GM12878 (cell line): ENCODE measurements around the gene WNK2. TPM values are rescaled to one million over a fixed set of nuclear protein-coding genes. Genes with fewer than 3 reads are reported as not detected.

Experiments
- ATAC-seq: fragments of 200-7000 bp; cut with Tn5 transposase; 3 replicates; pipeline ENCODE4 v1.9.1; 2020; ENCODE audit warnings: mild to moderate bottlenecking, moderate library complexity
- BruUV-seq: library from RNA; stranded (reverse); fragments of 400-500 nt; replicated peaks from 2 replicates; lab custom pipeline; 2021; lab: Mats Ljungman, UMichigan
- CTCF ChIA-PET: fragments of 300-600 bp; sonication (Branson Sonifier 250); formaldehyde crosslinking; extraction: SDS; loops from one replicate; lab custom pipeline; 2021; ENCODE audit warnings: inconsistent platforms; lab: Yijun Ruan, JAX
- POLR2A ChIA-PET: fragments of 350-600 bp; formaldehyde crosslinking; extraction: SDS; loops from one replicate; lab custom pipeline; 2021; ENCODE audit warnings: inconsistent platforms; lab: Charles Lee
- RAD21 ChIA-PET: fragments of 300-600 bp; sonication (Branson Sonifier 250); formaldehyde crosslinking; loops from one replicate; lab custom pipeline; 2023; ENCODE audit warnings: antibody characterized with exemption; ENCODE audit not compliant: unreplicated experiment; lab: Charles Lee
- SMC1A ChIA-PET: fragments of 300-600 bp; sonication (Branson Sonifier 250); formaldehyde crosslinking; loops from one replicate; lab custom pipeline; 2023; ENCODE audit not compliant: unreplicated experiment, uncharacterized antibody; lab: Charles Lee
- DNase-seq: peaks from one replicate; pipeline ENCODE4 v3.0.0-alpha.2; 2011; ENCODE audit warnings: low read depth, low spot score
- FAIRE-seq: peaks from 3 replicates; lab custom pipeline; 2011; peaks lifted over from hg19 to GRCh38; lab: Jason Lieb, UNC
- H2AFZ ChIP-seq: 2 replicates; pipeline ENCODE4 v1.6.0; 2011; ENCODE audit warnings: low read depth, low read length, control low read depth; ENCODE audit not compliant: control insufficient read depth
- H3K27ac ChIP-seq: 2 replicates; pipeline ENCODE4 v1.5.1; 2011; ENCODE audit warnings: control low read depth; ENCODE audit not compliant: control insufficient read depth, insufficient read depth
- H3K27me3 ChIP-seq, 2 experiments: replicated peaks in 1 of 2; 2 replicates each; pipeline versions ENCODE4 v1.6.0 to v1.6.1; 2011; ENCODE audit warnings: low read length in 1 of 2; ENCODE audit not compliant: control insufficient read depth in 2 of 2, insufficient read depth in 2 of 2
- H3K36me3 ChIP-seq, 2 experiments: 2 replicates each; pipeline ENCODE4 v1.5.1; 2011; ENCODE audit warnings: low read length in 1 of 2; ENCODE audit not compliant: control insufficient read depth in 2 of 2, insufficient read depth in 2 of 2
- H3K4me1 ChIP-seq: 2 replicates; pipeline ENCODE4 v1.6.1; 2011; ENCODE audit warnings: mild to moderate bottlenecking, low read length, moderate library complexity, mixed read lengths; ENCODE audit not compliant: control insufficient read depth, insufficient read depth
- H3K4me2 ChIP-seq: 2 replicates; pipeline ENCODE4 v1.6.0; 2011; ENCODE audit warnings: control low read depth; ENCODE audit not compliant: control insufficient read depth, insufficient read depth
- H3K4me3 ChIP-seq: fragments of 200-600 bp; sonication (generic); 2 replicates; pipeline ENCODE4 v1.5.1; 2016
- H3K79me2 ChIP-seq: 2 replicates; pipeline ENCODE4 v1.6.0; 2011; ENCODE audit warnings: low read length; ENCODE audit not compliant: control insufficient read depth, insufficient read depth
- H3K9ac ChIP-seq: 2 replicates; pipeline ENCODE4 v1.8.0; 2011; ENCODE audit warnings: low read length, control low read depth, mixed read lengths; ENCODE audit not compliant: control insufficient read depth, insufficient read depth
- H3K9me3 ChIP-seq: replicated peaks from 3 replicates; pipeline ENCODE4 v1.5.1; 2011; ENCODE audit warnings: mild to moderate bottlenecking, low read length; ENCODE audit not compliant: control insufficient read depth, insufficient read depth
- H4K20me1 ChIP-seq: 2 replicates; pipeline ENCODE4 v1.6.0; 2011; ENCODE audit not compliant: control insufficient read depth, insufficient read depth
- ASH2L ChIP-seq: fragments of 300-600, 200-600 bp; sonication (generic); IDR thresholded peaks from 2 replicates; pipeline ENCODE4 v1.6.1; 2017; ENCODE audit warnings: low read depth, mild to moderate bottlenecking, borderline replicate concordance
- CREB1 ChIP-seq: IDR thresholded peaks from 2 replicates; pipeline ENCODE4 v1.6.1; 2012; ENCODE audit warnings: low read depth, mild to moderate bottlenecking, inconsistent platforms
- E2F8 ChIP-seq: fragments of 450-650 bp; IDR thresholded peaks from 2 replicates; pipeline ENCODE4 v1.6.1; 2018; ENCODE audit warnings: mild to moderate bottlenecking, low read depth, moderate library complexity; ENCODE audit not compliant: partially characterized antibody
- JUNB ChIP-seq: IDR thresholded peaks from 2 replicates; pipeline ENCODE4 v1.6.1; 2016; ENCODE audit warnings: antibody characterized with exemption, mild to moderate bottlenecking
- KAT2A ChIP-seq: conservative IDR thresholded peaks from 2 replicates; pipeline ENCODE4 v1.6.1; 2011; ENCODE audit warnings: low read depth, low read length; ENCODE audit not compliant: control insufficient read depth
- NRF1 ChIP-seq: conservative IDR thresholded peaks from 2 replicates; pipeline ENCODE4 v1.6.1; 2011; ENCODE audit warnings: mild to moderate bottlenecking, low read depth, low read length, improper control_type of control experiment
- RBBP5 ChIP-seq: fragments of 200-600 bp; sonication (generic); conservative IDR thresholded peaks from 2 replicates; pipeline ENCODE4 v1.6.1; 2016
- SMC3 ChIP-seq: IDR thresholded peaks from 2 replicates; pipeline ENCODE4 v1.6.1; 2011; ENCODE audit warnings: low read length, improper control_type of control experiment, borderline replicate concordance
- TCF7 ChIP-seq: IDR thresholded peaks from 2 replicates; pipeline ENCODE4 v1.6.1; 2014; ENCODE audit warnings: antibody characterized with exemption, borderline replicate concordance
- ZBTB11 ChIP-seq: fragments of 450-650 bp; formaldehyde crosslinking; IDR thresholded peaks from 2 replicates; pipeline ENCODE4 v1.5.0; 2022; ENCODE audit warnings: mild to moderate bottlenecking, missing genetic modification characterization
- ZNF24 ChIP-seq: fragments of 450-650 bp; IDR thresholded peaks from 2 replicates; pipeline ENCODE4 v1.6.1; 2017; ENCODE audit warnings: antibody characterized with exemption, mild to moderate bottlenecking
- WGBS: methylation state at CpG from one replicate; pipeline ENCODE4 v1.1.6; 2016; ENCODE audit warnings: low lambda C conversion rate; ENCODE audit not compliant: insufficient replicate concordance, insufficient coverage; ENCODE audit errors: missing lambda C conversion rate; 5-methylcytosine and 5-hydroxymethylcytosine counted together
- in situ Hi-C: fragments of 300-500 bp; cut with MboI; formaldehyde crosslinking; loops from 9 replicates; pipeline ENCODE4 v1.14.3; 2018; ENCODE audit warnings: mixed read lengths
- intact Hi-C: fragments of 100-400 bp; cut with micrococcal nuclease; formaldehyde crosslinking; loops from one replicate; pipeline ENCODE4 v1.14.2; 2022; ENCODE audit not compliant: unreplicated experiment
- polyA plus RNA-seq, 11 experiments: library from polyadenylated mRNA; depleted of rRNA in 4 of 11; unstranded in 6 of 11; stranded (reverse) in 5 of 11; fragments of >200 nt; fragmentation: Nextera tagmentation in 4 of 11; fragmentation: Illumina TruSeq in 1 of 11; extraction: Ambion mirVana in 4 of 11; extraction: Trizol in 1 of 11; gene quantifications; 1 replicate in 1 of 11; 2 replicates in 10 of 11; pipeline versions ENCODE4 v1.2.1 to v1.2.3, GENCODE V29; 2011 to 2016; ENCODE audit warnings: inconsistent platforms in 2 of 11, missing spikeins in 2 of 11, low read depth in 1 of 11
- total RNA-seq, 4 experiments: library from RNA; depleted of rRNA in 3 of 4; stranded (reverse); fragments of >200 nt in 3 of 4; fragmentation: Illumina TruSeq in 1 of 4; extraction: Trizol in 1 of 4; gene quantifications; 2 replicates each; pipeline versions ENCODE4 v1.2.1 to v1.2.3, GENCODE V29; 2013 to 2021

Gene WNK2
- total and polyA plus RNA-seq, 10 of the 15 experiments (the other 5 are each of a cell fraction or from before 2014, with no cell fraction given) = 0.15 TPM; not detected in 9

- Histone ChIP-seq H4K20me1 (no peaks in the 10 kb centered on the region), H3K79me2 (no peaks in the 10 kb centered on the region), H3K4me3 (no peak overlapping the region), H3K9ac (no peak overlapping the region), H2AFZ (no peak overlapping the region), H3K27ac (no peak overlapping the region), H3K9me3 (no peaks in the 10 kb centered on the region), H3K4me1 (no peaks in the 10 kb centered on the region), H3K4me2 (no peak overlapping the region), H3K27me3 (peaks cover 0 to 3% of the 10 kb centered on the region in 2 experiments; a peak in 1 of 4 replicates), H3K36me3 (no peaks in the 10 kb centered on the region)
- DNase-seq (no peak), FAIRE-seq (no peak), ATAC-seq (no peak)
- ChIA-PET RAD21 (no interaction called here), SMC1A (interaction anchor here (0.6 kb wide), 1 partner anchor 273 kb away, joined by 3 read pairs; no protein-coding TSS in a partner anchor), CTCF (no interaction called here), POLR2A (no interaction called here)
- in situ Hi-C loops = no loop called here
- intact Hi-C loops = no loop called here
- WGBS = 50% methylated on average over 18 of the region's 18 CpGs
- no TSS peak for BruUV-seq
- no peak for TF ChIP-seq KAT2A
- TF ChIP-seq E2F8 = no peak
- TF ChIP-seq JUNB = no peak
- TF ChIP-seq SMC3 = no peak
- TF ChIP-seq ZBTB11 (CRISPR knock-in tag) = no peak
- TF ChIP-seq TCF7 = no peak
- no peak for TF ChIP-seq ASH2L
- TF ChIP-seq NRF1 = no peak
- TF ChIP-seq RBBP5 = no peak
- TF ChIP-seq ZNF24 = no peak
- TF ChIP-seq CREB1 = no peak
Measured at GRCh38 chr9:93324191-93324834, 140.4 kb downstream of the WNK2 start.
